Measurements from ENCODE around the gene NECTIN2. TPM values are rescaled to one million over a fixed set of nuclear protein-coding genes. Genes with fewer than 3 reads are reported as not detected.

Gene NECTIN2
- total RNA-seq, 1 experiment from 2014 or later, result 176 TPM

GRCh38 chr19:44840811-44841210, 5.3 kb upstream of the NECTIN2 start:
- Histone ChIP-seq H3K9ac (ENCODE audit: extremely low read depth, insufficient read length, low read length) (no peak overlapping the region), H3K4ac (ENCODE audit: low read depth, low read length) (no peak overlapping the region), H3K4me2 (ENCODE audit: insufficient read depth, insufficient read length, low read length) (no peak overlapping the region), H3K79me2 (ENCODE audit: insufficient read depth, low read length) (no peaks in the 10 kb centered on the region), H3K23ac (ENCODE audit: insufficient read length, low read depth, low read length) (no peak overlapping the region), H3K14ac (ENCODE audit: insufficient read depth, low read length) (no peak overlapping the region), H2BK120ac (ENCODE audit: low read depth, low read length, poor library complexity, severe bottlenecking) (no peak overlapping the region), H3K9me3 (ENCODE audit: control insufficient read depth, low read depth, low read length) (no peaks in the 10 kb centered on the region), H2BK5ac (ENCODE audit: insufficient read length, low read length) (no peak overlapping the region), H3K27me3 (ENCODE audit: insufficient read depth, low read length) (peaks cover 2% of the 10 kb centered on the region; the same call in 1 of the 2 replicates), H3K4me1 (ENCODE audit: insufficient read depth, low read length) (no peaks in the 10 kb centered on the region; the same call in 1 of the 2 replicates), H3T11ph (ENCODE audit: low read length) (no peak overlapping the region), H2BK12ac (ENCODE audit: insufficient read length, low read depth, low read length) (no peak overlapping the region), H3K18ac (ENCODE audit: insufficient read length, low read depth, low read length) (no peak overlapping the region), H2AFZ (ENCODE audit: low read length) (no peak overlapping the region), H3K56ac (ENCODE audit: insufficient read length, low read depth, low read length) (no peak overlapping the region), H4K91ac (ENCODE audit: insufficient read length, low read depth, low read length) (no peak overlapping the region), H2BK15ac (ENCODE audit: low read depth, low read length) (no peak overlapping the region), H3K79me1 (ENCODE audit: insufficient read depth, low read depth, low read length, poor library complexity, severe bottlenecking) (no peaks in the 10 kb centered on the region), H2BK20ac (ENCODE audit: low read depth, low read length, poor library complexity, severe bottlenecking) (no peak overlapping the region), H4K8ac (replicated peaks; ENCODE audit: insufficient read length, low read depth, low read length) (no peak overlapping the region), H3K27ac (ENCODE audit: insufficient read length, low read depth, low read length) (no peak overlapping the region), H2AK5ac (ENCODE audit: insufficient read length, low read length) (no peak overlapping the region), H4K20me1 (ENCODE audit: control insufficient read depth, insufficient read depth, insufficient read length) (no peaks in the 10 kb centered on the region), H3K23me2 (ENCODE audit: insufficient read length, low read depth, low read length, poor library complexity, severe bottlenecking) (peaks cover 4% of the 10 kb centered on the region), H4K5ac (ENCODE audit: insufficient read length, low read depth, low read length) (no peak overlapping the region)
- Mint-ChIP-seq H3K27ac (no peak overlapping the region), H3K27me3 (ENCODE audit: low read depth) (peaks cover 34% of the 10 kb centered on the region), H3K36me3 (ENCODE audit: insufficient read depth in 1 of 3, low read depth in 3 of 3) (no peaks in the 10 kb centered on the region), H3K4me1 (peaks cover 9 to 12% of the 10 kb centered on the region in 2 experiments), H3K9me3 (no peaks in the 10 kb centered on the region; a peak in 1 of 5 replicates), H3K4me3 (no peak overlapping the region)
- no peak for TF ChIP-seq CTCF (conservative IDR thresholded peaks at IDR 0.05)
- DNase-seq, result no peak
- WGBS (ENCODE audit: extremely low coverage, insufficient read length, low lambda C conversion rate), result no CpG with 5 or more reads among the region's 7 CpGs

All from H9 (cell line).